22Rv1 (cell line): ENCODE data around the gene FKBP8.

Source experiments
- ZFX ChIP-seq: fragments of 450-650 bp; IDR thresholded peaks from 2 replicates; pipeline ENCODE4 v1.6.1; 2017; ENCODE audit warnings: antibody characterized with exemption, borderline replicate concordance
- TF ChIP-seq, protein P1 (sequence below): fragments of 450-650 bp; IDR thresholded peaks from 2 replicates; pipeline ENCODE4 v1.5.1; 2017; ENCODE audit warnings: mild to moderate bottlenecking

DNA sequence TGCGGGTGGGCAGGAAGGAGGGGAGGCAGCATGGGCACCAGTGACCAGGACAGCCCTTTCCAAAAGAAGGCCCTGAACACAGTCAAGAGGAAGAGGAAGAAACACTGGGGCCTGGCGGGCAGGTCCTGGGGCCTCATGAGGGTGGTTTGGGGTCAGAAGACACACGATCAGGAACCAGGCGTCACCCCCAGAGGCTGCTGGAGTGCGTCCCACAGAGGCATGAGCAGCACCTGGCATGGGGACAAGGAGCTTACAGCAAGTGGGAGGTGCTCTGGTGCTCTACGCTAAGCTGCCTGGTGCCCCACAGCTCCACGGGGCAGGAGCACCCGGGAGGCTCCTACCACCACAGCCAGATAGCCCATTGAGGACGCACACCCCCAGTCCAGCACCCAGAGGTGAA, 41.5 kb downstream of the FKBP8 start:
- TF ChIP-seq, protein P1, sequence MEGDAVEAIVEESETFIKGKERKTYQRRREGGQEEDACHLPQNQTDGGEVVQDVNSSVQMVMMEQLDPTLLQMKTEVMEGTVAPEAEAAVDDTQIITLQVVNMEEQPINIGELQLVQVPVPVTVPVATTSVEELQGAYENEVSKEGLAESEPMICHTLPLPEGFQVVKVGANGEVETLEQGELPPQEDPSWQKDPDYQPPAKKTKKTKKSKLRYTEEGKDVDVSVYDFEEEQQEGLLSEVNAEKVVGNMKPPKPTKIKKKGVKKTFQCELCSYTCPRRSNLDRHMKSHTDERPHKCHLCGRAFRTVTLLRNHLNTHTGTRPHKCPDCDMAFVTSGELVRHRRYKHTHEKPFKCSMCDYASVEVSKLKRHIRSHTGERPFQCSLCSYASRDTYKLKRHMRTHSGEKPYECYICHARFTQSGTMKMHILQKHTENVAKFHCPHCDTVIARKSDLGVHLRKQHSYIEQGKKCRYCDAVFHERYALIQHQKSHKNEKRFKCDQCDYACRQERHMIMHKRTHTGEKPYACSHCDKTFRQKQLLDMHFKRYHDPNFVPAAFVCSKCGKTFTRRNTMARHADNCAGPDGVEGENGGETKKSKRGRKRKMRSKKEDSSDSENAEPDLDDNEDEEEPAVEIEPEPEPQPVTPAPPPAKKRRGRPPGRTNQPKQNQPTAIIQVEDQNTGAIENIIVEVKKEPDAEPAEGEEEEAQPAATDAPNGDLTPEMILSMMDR: no peak
- no peak for TF ChIP-seq ZFX
